Pancreas (tissue), 10 donors: ENCODE results near the gene LAIR2. TPM values are rescaled to one million over a fixed set of nuclear protein-coding genes. Genes with fewer than 3 reads are reported as not detected.

Experiments used
- ATAC-seq, 4 donors: fragments of 200-7000 bp; cut with Tn5 transposase; one replicate each; pipeline versions ENCODE4 v1.8.0 to v1.9.1; 2020; ENCODE audit warnings: mild to moderate bottlenecking in 4 of 4, moderate library complexity in 4 of 4
- DNase-seq, 6 donors: peaks; one replicate each; pipeline ENCODE4 v3.0.0-alpha.2; 2020
- FAIRE-seq: peaks from 2 replicates; lab custom pipeline; 2012; peaks lifted over from hg19 to GRCh38; lab: Jason Lieb, UNC
- H3K27ac ChIP-seq, 4 donors: fragments of 200-600 bp; sonication (generic); 1 replicate in 3 of 4; 2 replicates in 1 of 4; pipeline versions ENCODE4 v1.5.0 to v1.8.0; 2020
- H3K27me3 ChIP-seq, 4 donors: fragments of 200-600 bp; one replicate each; pipeline ENCODE4 v1.8.0; 2021
- H3K36me3 ChIP-seq, 3 donors: fragments of 200-600 bp; sonication (generic) in 1 of 3; one replicate each; pipeline versions ENCODE4 v1.5.0 to v1.8.0; 2020 to 2021
- H3K4me1 ChIP-seq, 3 donors: fragments of 200-600 bp; one replicate each; pipeline ENCODE4 v1.8.0; 2021
- H3K4me3 ChIP-seq, 4 donors: fragments of 200-600 bp; sonication (generic) in 2 of 4; one replicate each; pipeline versions ENCODE4 v1.5.0 to v1.8.0; 2020 to 2021
- H3K9me3 ChIP-seq, 4 donors: fragments of 200-600 bp; one replicate each; pipeline ENCODE4 v1.8.0; 2021
- WGBS, 2 donors: extraction: QIAGEN DNeasy Blood & Tissue Kit; methylation state at CpG; one replicate each; pipeline ENCODE4 v1.1.7; 2013; 5-methylcytosine and 5-hydroxymethylcytosine counted together
- intact Hi-C, 3 donors: fragments of 100-400 bp; cut with DNase I; formaldehyde crosslinking; loops; one replicate each; pipeline versions ENCODE4 v1.11.1 to v1.14.2; 2022
- polyA plus RNA-seq, 2 donors: library from polyadenylated mRNA; stranded (reverse); fragments of 200-250 nt; gene quantifications; one replicate each; pipeline ENCODE4 v1.2.3, GENCODE V29; 2013
- total RNA-seq, 6 donors: library from RNA; stranded (reverse); fragmentation: NEBNext Ultra II Directional in 4 of 6; extraction: Animal tissue kit (Norgen Biotek cat#: 25700) in 4 of 6; gene quantifications; one replicate each; pipeline versions ENCODE4 v1.2.1 to v1.2.4, GENCODE V29; 2021 to 2023
- TF ChIP-seq, protein P1 (sequence below), 4 donors: fragments of 200-600 bp; sonication (generic) in 3 of 4; IDR thresholded peaks; one replicate each; pipeline versions ENCODE4 v1.5.0 to v1.8.0; 2021; ENCODE audit warnings: antibody characterized with exemption in 4 of 4
- donor health status: healthy with polysubstance abuse.
- donor health status: DM: no; HTN: no; CAD: no; lungs with moderate emphysema.
- donor health status: DM: no; HTN: no; CAD: no.
- donor health status: control.
- donor health status: control.
- donor health status: Bipolar disorder and iron deficiency.
- donor health status: DM: yes; HTN: yes; CAD: no.
- donor health status: DM: no; HTN: no; CAD: no.
- donor health status: DM: no; HTN: no; CAD: no.
- donor health status: DM: yes; HTN: yes; CAD: no.

The LAIR2 gene
- total and polyA plus RNA-seq, 8 donors, result not detected

DNA sequence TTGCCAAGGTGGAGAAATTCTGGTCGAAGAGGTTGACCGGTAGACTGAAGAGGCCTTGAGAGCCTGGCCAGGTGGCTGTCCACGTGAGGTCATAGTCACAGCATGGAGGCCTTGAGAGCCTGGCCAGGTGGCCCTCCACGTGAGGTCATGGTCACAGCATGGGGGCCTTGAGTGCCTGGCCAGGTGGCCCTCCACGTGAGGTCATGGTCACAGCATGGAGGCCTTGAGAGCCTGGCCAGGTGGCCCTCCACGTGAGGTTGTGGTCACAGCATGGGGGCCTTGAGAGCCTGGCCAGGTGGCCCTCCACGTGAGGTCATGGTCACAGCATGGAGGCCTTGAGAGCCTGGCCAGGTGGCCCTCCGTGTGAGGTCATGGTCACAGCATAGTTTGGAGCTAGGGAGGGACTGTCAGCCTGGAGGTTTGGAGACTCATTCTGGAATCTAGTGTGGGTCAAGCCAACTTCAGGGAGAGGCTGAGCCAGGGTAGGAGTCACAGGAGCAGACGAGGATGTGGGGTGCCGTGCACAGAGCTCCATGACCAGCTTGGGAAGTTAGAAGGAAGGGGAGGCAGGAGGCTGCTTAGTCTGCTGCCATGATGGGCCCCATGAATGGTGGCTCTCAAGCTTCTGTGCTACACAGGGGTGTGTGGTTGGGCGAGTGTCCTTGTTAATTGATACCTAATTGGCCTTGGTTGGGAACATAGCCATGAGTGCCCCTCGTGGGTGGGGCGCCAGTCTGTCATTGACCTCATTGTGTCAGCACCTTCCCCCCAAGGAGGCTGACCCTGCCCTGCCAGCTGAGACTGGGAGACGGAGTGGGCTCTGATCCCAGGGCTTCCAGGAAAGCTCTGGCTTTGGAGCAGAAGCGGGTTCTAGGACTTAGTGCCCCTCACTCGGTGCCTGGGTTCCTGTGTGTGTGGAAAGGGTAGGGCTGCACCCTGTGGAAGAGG is 43.1 kb upstream of the LAIR2 start:
- intact Hi-C loops, result no loop called here
- TF ChIP-seq, protein P1, sequence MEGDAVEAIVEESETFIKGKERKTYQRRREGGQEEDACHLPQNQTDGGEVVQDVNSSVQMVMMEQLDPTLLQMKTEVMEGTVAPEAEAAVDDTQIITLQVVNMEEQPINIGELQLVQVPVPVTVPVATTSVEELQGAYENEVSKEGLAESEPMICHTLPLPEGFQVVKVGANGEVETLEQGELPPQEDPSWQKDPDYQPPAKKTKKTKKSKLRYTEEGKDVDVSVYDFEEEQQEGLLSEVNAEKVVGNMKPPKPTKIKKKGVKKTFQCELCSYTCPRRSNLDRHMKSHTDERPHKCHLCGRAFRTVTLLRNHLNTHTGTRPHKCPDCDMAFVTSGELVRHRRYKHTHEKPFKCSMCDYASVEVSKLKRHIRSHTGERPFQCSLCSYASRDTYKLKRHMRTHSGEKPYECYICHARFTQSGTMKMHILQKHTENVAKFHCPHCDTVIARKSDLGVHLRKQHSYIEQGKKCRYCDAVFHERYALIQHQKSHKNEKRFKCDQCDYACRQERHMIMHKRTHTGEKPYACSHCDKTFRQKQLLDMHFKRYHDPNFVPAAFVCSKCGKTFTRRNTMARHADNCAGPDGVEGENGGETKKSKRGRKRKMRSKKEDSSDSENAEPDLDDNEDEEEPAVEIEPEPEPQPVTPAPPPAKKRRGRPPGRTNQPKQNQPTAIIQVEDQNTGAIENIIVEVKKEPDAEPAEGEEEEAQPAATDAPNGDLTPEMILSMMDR (IDR thresholded peaks at IDR 0.05), result no peak
- no peak for FAIRE-seq
- WGBS, 2 donors, result 30 to 44% methylated on average over 16 of the region's 16 CpGs
- Histone ChIP-seq H3K4me1 (peaks cover 19 to 46% (median 31%) of the 10 kb centered on the region in 3 donors), H3K4me3 (no peak overlapping the region), H3K27me3 (no peaks in the 10 kb centered on the region), H3K27ac (peak overlapping the region; percentile 36 to 84 (median 65)), H3K36me3 (peaks cover 16 to 77% (median 57%) of the 10 kb centered on the region in 3 donors), H3K9me3 (no peaks in the 10 kb centered on the region)
- DNase-seq, result peak; percentile 67 to 93 (median 84)
- ATAC-seq, result no peak

DNA sequence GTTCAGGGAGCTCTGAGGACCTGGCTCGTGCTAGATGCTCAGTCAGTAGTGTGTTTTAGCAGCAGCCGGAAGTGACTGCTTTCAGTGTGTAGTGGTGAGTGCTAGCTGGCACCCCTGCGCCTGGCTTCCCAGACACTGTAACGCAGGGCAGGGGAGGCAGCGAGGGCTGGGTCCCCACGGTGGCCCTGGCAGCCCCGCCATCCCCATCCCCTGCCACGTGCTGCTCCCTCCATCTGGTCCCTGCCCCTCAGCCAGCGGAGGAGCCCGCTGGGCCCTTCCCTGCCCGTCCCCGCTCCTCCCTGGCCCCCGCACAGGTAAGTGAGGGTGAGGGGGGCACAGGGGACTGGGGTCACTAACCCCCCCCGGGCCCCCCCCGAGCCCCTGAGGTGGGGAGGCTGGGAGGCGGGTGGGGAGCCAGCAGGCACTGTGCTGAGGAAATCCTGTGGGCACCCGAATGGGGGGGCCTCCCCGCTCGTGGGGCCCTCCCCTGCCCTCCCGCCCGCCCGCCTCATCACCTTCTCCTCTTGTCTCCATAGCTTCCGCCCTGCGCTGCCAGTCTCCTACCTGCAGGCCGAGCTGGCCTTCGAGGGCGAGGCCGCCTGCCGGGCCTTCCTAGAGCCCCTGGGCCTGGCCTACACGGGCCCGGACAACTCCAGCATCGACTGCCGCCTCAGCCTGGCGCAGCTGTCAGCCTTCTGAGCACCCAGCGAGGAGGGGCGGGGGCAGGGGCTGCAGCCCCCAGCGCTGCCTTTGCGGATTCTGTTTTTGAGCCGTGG is 42.2 kb upstream of the LAIR2 start:
- FAIRE-seq (no peak), ATAC-seq (no peak), DNase-seq (peak in 5 of 6 donors; percentile 56 to 84 (median 61))
- intact Hi-C loops, result no loop called here
- peaks cover 19 to 46% (median 31%) of the 10 kb centered on the region in 3 donors for H3K4me1 ChIP-seq
- TF ChIP-seq, protein P1 (IDR thresholded peaks at IDR 0.05), result no peak
- 59 to 80% methylated on average over 29 to 38 of the region's 39 CpGs for WGBS, 2 donors
- H3K27me3 ChIP-seq, result no peaks in the 10 kb centered on the region
- H3K9me3 ChIP-seq, result no peaks in the 10 kb centered on the region
- H3K27ac ChIP-seq, result peak overlapping the region; percentile 64 to 97 (median 75)
- H3K4me3 ChIP-seq, result no peak overlapping the region
- H3K36me3 ChIP-seq, result peaks cover 9 to 68% (median 48%) of the 10 kb centered on the region in 3 donors

DNA sequence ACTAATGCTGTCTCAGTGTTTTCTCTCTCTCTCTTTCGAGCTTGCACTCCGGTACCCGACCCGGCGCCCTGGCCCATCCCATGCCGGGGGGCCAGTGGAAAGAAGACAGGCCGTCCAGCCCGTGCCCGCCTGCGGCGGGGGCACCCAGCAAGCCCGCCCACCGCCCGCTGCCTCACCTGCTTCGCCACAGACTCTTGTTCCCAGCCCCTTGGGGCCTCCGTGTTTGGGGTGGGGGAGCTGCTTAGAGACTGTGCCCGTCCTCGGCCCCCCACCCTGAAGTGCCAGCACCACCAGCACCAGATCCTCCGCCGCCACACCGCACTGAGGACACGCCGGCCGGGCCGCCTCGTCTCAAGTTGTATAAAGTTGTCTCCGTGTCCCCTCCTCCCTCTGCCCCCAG is 41.4 kb upstream of the LAIR2 start:
- TF ChIP-seq, protein P1 (IDR thresholded peaks at IDR 0.05), result no peak
- no peak for FAIRE-seq
- peaks cover 19 to 49% (median 31%) of the 10 kb centered on the region in 3 donors for H3K4me1 ChIP-seq
- peaks cover 9 to 60% (median 42%) of the 10 kb centered on the region in 3 donors for H3K36me3 ChIP-seq
- ATAC-seq, result no peak
- H3K4me3 ChIP-seq, result peak overlapping the region in 1 of 4 donors; percentile 58
- H3K27me3 ChIP-seq, result no peaks in the 10 kb centered on the region
- DNase-seq, result peak in 4 of 6 donors; percentile 50 to 81 (median 64)
- intact Hi-C loops, result no loop called here
- H3K9me3 ChIP-seq, result no peaks in the 10 kb centered on the region
- 48 to 71% methylated on average over 23 to 27 of the region's 27 CpGs for WGBS, 2 donors
- H3K27ac ChIP-seq, result peak overlapping the region in 3 of 4 donors; percentile 97 to 99 (median 99)

DNA sequence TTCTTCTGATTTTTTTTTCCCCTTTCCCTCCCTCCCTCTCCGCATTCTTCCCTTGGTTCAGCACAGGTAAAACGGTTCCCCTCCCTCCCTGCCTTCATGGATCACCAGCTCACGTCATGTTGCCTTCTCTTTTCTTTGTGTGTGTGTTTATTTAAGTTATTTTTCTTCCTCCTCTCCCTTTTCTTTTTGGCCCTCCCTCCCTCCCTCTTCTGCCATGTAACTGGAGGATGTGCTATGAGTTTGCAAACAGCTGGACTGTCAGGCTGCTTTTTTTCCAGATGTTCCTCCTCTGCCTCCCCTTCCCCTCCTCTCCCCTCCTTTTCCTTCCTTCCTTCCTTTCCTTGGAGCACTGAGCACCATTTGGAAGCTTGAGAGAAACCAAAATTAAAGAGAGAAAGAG is 41.0 kb upstream of the LAIR2 start:
- ATAC-seq (no peak), FAIRE-seq (no peak), DNase-seq (no peak)
- Histone ChIP-seq H3K27ac (peak overlapping the region; percentile 97 to 99 (median 99)), H3K36me3 (peaks cover 9 to 56% (median 38%) of the 10 kb centered on the region in 3 donors), H3K4me3 (peak overlapping the region in 2 of 4 donors; percentile 55 to 58), H3K9me3 (no peaks in the 10 kb centered on the region), H3K27me3 (no peaks in the 10 kb centered on the region), H3K4me1 (peaks cover 23 to 53% (median 31%) of the 10 kb centered on the region in 3 donors)
- TF ChIP-seq, protein P1 (IDR thresholded peaks at IDR 0.05), result no peak
- intact Hi-C loops, result no loop called here
- WGBS, 2 donors, result 27 to 36% methylated on average over 3 of the region's 3 CpGs
